Transverse colon (tissue), 4 donors: Measurements from ENCODE around the gene UBE2E2. TPM values are rescaled to one million over a fixed set of nuclear protein-coding genes. Genes with fewer than 3 reads are reported as not detected.

ENCODE experiments used
- DNase-seq: peaks from one replicate; pipeline ENCODE4 v3.0.0-alpha.2; 2019
- H3K27ac ChIP-seq, 4 donors: fragments of 200-600 bp; sonication (generic); 2 replicates each; pipeline ENCODE4 v1.5.1; 2016 to 2018; ENCODE audit warnings: inconsistent platforms in 4 of 4
- H3K27me3 ChIP-seq: fragments of 200-600 bp; sonication (generic); 2 replicates; pipeline ENCODE4 v1.5.1; 2017; ENCODE audit warnings: inconsistent platforms
- H3K36me3 ChIP-seq, 4 donors: fragments of 200-600 bp; sonication (generic); 2 replicates each; pipeline ENCODE4 v1.5.1; 2017 to 2019; ENCODE audit warnings: inconsistent platforms in 4 of 4
- H3K4me1 ChIP-seq, 4 donors: fragments of 200-600 bp; sonication (generic); 2 replicates each; pipeline ENCODE4 v1.5.1; 2017 to 2020; ENCODE audit warnings: inconsistent platforms in 4 of 4
- H3K4me3 ChIP-seq, 4 donors: fragments of 200-600 bp; sonication (generic); 1 replicate in 1 of 4; 2 replicates in 3 of 4; pipeline versions ENCODE4 v1.5.1 to v1.6.1; 2017 to 2019; ENCODE audit warnings: inconsistent platforms in 4 of 4
- H3K9me3 ChIP-seq, 2 donors: fragments of 200-600 bp; sonication (generic); 2 replicates each; pipeline ENCODE4 v1.5.1; 2017 to 2019; ENCODE audit warnings: inconsistent platforms in 2 of 2
- EP300 ChIP-seq: sonication (generic); formaldehyde crosslinking; IDR thresholded peaks from one replicate; pipeline ENCODE4 v1.6.1; 2017; ENCODE audit warnings: antibody characterized with exemption, low read depth
- POLR2A ChIP-seq: fragments of 450-650 bp; IDR thresholded peaks from one replicate; pipeline ENCODE4 v1.6.1; 2016; ENCODE audit warnings: antibody characterized with exemption, mild to moderate bottlenecking, moderate library complexity
- POLR2AphosphoS5 ChIP-seq, 3 donors: sonication (generic); formaldehyde crosslinking; IDR thresholded peaks; one replicate each; pipeline ENCODE4 v1.6.1; 2016; ENCODE audit warnings: antibody characterized with exemption in 3 of 3
- WGBS, 2 donors: methylation state at CpG; one replicate each; pipeline ENCODE4 v1.1.5; 2018; ENCODE audit warnings: low coverage in 1 of 2; 5-methylcytosine and 5-hydroxymethylcytosine counted together
- in situ Hi-C, 4 donors: fragments of 200-750 bp; cut with MboI; loops; one replicate each; pipeline versions ENCODE4 v1.15.0 to v1.15.1; 2017; ENCODE audit warnings: low sequenced_read_pairs in 3 of 4, low pct_ligation_motif_present in 1 of 4, low pct_unique_long_range_greater_than_20kb in 1 of 4
- intact Hi-C: fragments of 100-400 bp; cut with DNase I; formaldehyde crosslinking; loops from one replicate; pipeline ENCODE4 v1.15.1; 2023; ENCODE audit warnings: low total_unique reads
- total RNA-seq, 4 donors: library from RNA; depleted of rRNA; stranded (reverse); fragments of >200 nt; gene quantifications; one replicate each; pipeline ENCODE4 v1.1.0, GENCODE V29; 2016
- TF ChIP-seq, protein P1 (sequence below), 5 experiments: fragments of 200-600 bp in 3 of 5; fragments of 450-650 bp in 2 of 5; sonication (generic) in 3 of 5; IDR thresholded peaks; 1 replicate in 2 of 5; 2 replicates in 3 of 5; pipeline ENCODE4 v1.5.1; 2016 to 2017; ENCODE audit warnings: antibody characterized with exemption in 5 of 5, inconsistent platforms in 3 of 5, mild to moderate bottlenecking in 2 of 5, moderate library complexity in 1 of 5

UBE2E2 gene
- total RNA-seq, 4 donors from 2014 or later = 5.4 to 133 (median 7.6) TPM

GRCh38 chr3:23435904-23436303, 232.8 kb downstream of the UBE2E2 start:
- Histone ChIP-seq H3K9me3 (no peaks in the 10 kb centered on the region), H3K4me3 (no peak overlapping the region), H3K36me3 (no peaks in the 10 kb centered on the region), H3K27ac (no peak overlapping the region), H3K27me3 (no peaks in the 10 kb centered on the region), H3K4me1 (no peaks in the 10 kb centered on the region)
- whole genome bisulfite sequencing, 2 donors = 96 to 100% methylated on average over 1 to 9 of the region's 9 CpGs
- DNase-seq = no peak
- in situ Hi-C loops = no loop called here
- TF ChIP-seq EP300 (no peak), POLR2AphosphoS5 (IDR thresholded peaks at IDR 0.05) (no peak), POLR2A (no peak)
- TF ChIP-seq, protein P1, sequence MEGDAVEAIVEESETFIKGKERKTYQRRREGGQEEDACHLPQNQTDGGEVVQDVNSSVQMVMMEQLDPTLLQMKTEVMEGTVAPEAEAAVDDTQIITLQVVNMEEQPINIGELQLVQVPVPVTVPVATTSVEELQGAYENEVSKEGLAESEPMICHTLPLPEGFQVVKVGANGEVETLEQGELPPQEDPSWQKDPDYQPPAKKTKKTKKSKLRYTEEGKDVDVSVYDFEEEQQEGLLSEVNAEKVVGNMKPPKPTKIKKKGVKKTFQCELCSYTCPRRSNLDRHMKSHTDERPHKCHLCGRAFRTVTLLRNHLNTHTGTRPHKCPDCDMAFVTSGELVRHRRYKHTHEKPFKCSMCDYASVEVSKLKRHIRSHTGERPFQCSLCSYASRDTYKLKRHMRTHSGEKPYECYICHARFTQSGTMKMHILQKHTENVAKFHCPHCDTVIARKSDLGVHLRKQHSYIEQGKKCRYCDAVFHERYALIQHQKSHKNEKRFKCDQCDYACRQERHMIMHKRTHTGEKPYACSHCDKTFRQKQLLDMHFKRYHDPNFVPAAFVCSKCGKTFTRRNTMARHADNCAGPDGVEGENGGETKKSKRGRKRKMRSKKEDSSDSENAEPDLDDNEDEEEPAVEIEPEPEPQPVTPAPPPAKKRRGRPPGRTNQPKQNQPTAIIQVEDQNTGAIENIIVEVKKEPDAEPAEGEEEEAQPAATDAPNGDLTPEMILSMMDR (IDR thresholded peaks at IDR 0.05) = no peak
- intact Hi-C loops = no loop called here

- Histone ChIP-seq H3K9me3 (no peaks in the 10 kb centered on the region), H3K4me3 (no peak overlapping the region), H3K27me3 (no peaks in the 10 kb centered on the region), H3K27ac (no peak overlapping the region), H3K4me1 (no peaks in the 10 kb centered on the region), H3K36me3 (no peaks in the 10 kb centered on the region)
- no peak for TF ChIP-seq EP300
- in situ Hi-C loops = no loop called here
- DNase-seq = no peak
- WGBS, 2 donors = 89 to 90% methylated on average over 5 to 7 of the region's 7 CpGs
- intact Hi-C loops = no loop called here
Observed at GRCh38 chr3:23437484-23438145, 234.5 kb downstream of the UBE2E2 start.

DNA sequence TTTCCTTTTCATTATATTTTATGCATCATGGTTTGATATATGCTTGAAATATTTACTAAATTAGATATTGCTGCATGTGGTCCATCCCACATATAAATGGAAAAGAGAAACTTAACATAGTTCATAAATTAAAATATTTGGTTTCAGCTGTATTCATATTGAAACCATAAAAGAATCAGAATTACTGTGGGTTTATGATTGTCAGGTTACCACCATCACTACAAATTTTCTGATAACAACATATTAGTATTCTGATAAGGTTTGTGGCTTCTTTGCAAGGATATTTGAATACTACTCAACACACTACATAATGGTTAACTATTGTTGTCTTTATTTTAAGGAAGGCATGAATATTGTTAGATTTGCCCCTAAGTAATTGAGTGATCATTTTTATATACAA, 235.5 kb downstream of the UBE2E2 start:
- H3K36me3 ChIP-seq = no peaks in the 10 kb centered on the region
- TF ChIP-seq POLR2A = no peak
- no peak for TF ChIP-seq POLR2AphosphoS5 (IDR thresholded peaks at IDR 0.05)
- TF ChIP-seq, protein P1 (IDR thresholded peaks at IDR 0.05) = no peak
- TF ChIP-seq EP300 = no peak
- H3K4me3 ChIP-seq = no peak overlapping the region
- no peaks in the 10 kb centered on the region for H3K27me3 ChIP-seq
- DNase-seq = no peak
- in situ Hi-C loops (no loop called here), intact Hi-C loops (no loop called here)
- H3K4me1 ChIP-seq = no peaks in the 10 kb centered on the region
- H3K9me3 ChIP-seq = no peaks in the 10 kb centered on the region
- H3K27ac ChIP-seq = no peak overlapping the region

- Histone ChIP-seq H3K27ac (no peak overlapping the region), H3K9me3 (no peaks in the 10 kb centered on the region), H3K27me3 (no peaks in the 10 kb centered on the region), H3K4me3 (no peak overlapping the region), H3K4me1 (no peaks in the 10 kb centered on the region), H3K36me3 (no peaks in the 10 kb centered on the region)
- TF ChIP-seq, protein P1 (IDR thresholded peaks at IDR 0.05) = no peak
- no peak for TF ChIP-seq EP300
- no peak for TF ChIP-seq POLR2A
- TF ChIP-seq POLR2AphosphoS5 (IDR thresholded peaks at IDR 0.05) = no peak
- intact Hi-C loops = no loop called here
- DNase-seq = no peak
- 83 to 96% methylated on average over 1 to 2 of the region's 2 CpGs for WGBS, 2 donors
- in situ Hi-C loops = no loop called here
Observed at GRCh38 chr3:23439080-23439479, 236.0 kb downstream of the UBE2E2 start.
